Keratinocyte (primary cell): ENCODE measurements around the gene SAYSD1.

ENCODE experiments used
- CTCF ChIP-seq, 3 experiments: IDR thresholded peaks in 1 of 3; conservative IDR thresholded peaks in 1 of 3; optimal IDR thresholded peaks in 1 of 3; 2 replicates in 2 of 3; 3 replicates in 1 of 3; pipeline versions ENCODE3 to v1.5.1; 2011; ENCODE audit warnings: low read length in 3 of 3, mild to moderate bottlenecking in 3 of 3, moderate library complexity in 2 of 3, control low read depth in 1 of 3, inconsistent platforms in 1 of 3; ENCODE audit not compliant: insufficient read depth in 2 of 3; ENCODE audit errors: extremely low read depth in 1 of 3
- EZH2 ChIP-seq: IDR thresholded peaks from one replicate; pipeline ENCODE4 v1.6.1; 2012; ENCODE audit warnings: inconsistent platforms, mild to moderate bottlenecking, low read length, moderate library complexity

GRCh38 chr6:39082310-39082709 is 32.7 kb downstream of the SAYSD1 start:
- TF ChIP-seq CTCF (optimal IDR thresholded peaks at IDR 0.05 in 1 of 3, IDR thresholded peaks at IDR 0.05 in 1 of 3, conservative IDR thresholded peaks at IDR 0.05 in 1 of 3; ENCODE audit: extremely low read depth in 1 of 3, insufficient read depth in 2 of 3, low read length in 3 of 3), result no peak
- TF ChIP-seq EZH2, result no peak
